SK-N-SH treated with all-trans-retinoic acid at 6 μM for 48 hours (cell line): ENCODE results near the gene FNIP2.

Experiments used
- BACH2 ChIP-seq: fragments of 250-450 bp; sonication (Bioruptor Pico); IDR thresholded peaks from 2 replicates; pipeline ENCODE4 v1.9.0; 2021; ENCODE audit warnings: mild to moderate bottlenecking, borderline replicate concordance
- GLIS3 ChIP-seq: fragments of 250-450 bp; sonication (Bioruptor Pico); IDR thresholded peaks from 2 replicates; pipeline ENCODE4 v1.5.0; 2020; ENCODE audit warnings: mild to moderate bottlenecking, moderate library complexity
- ISL1 ChIP-seq: fragments of 250-450 bp; sonication (Bioruptor Pico); IDR thresholded peaks from 2 replicates; pipeline ENCODE4 v2.1.2; 2022; ENCODE audit warnings: mild to moderate bottlenecking, moderate library complexity
- OSR1 ChIP-seq: fragments of 250-450 bp; sonication (Bioruptor Pico); IDR thresholded peaks from 2 replicates; pipeline ENCODE4 v1.8.0; 2022; ENCODE audit warnings: moderate library complexity, mild to moderate bottlenecking, inconsistent platforms
- PPARA ChIP-seq: fragments of 250-450 bp; sonication (Bioruptor Pico); IDR thresholded peaks from 2 replicates; pipeline ENCODE4 v1.5.0; 2020; ENCODE audit warnings: mild to moderate bottlenecking, borderline replicate concordance
- TSHZ2 ChIP-seq: fragments of 250-450 bp; sonication (Bioruptor Pico); IDR thresholded peaks from 2 replicates; pipeline ENCODE4 v1.5.0; 2020; ENCODE audit warnings: mild to moderate bottlenecking, moderate library complexity

- TF ChIP-seq PPARA: no peak
- no peak for TF ChIP-seq GLIS3 (CRISPR knock-in tag)
- TF ChIP-seq TSHZ2: no peak
- no peak for TF ChIP-seq BACH2
- TF ChIP-seq ISL1 (CRISPR knock-in tag): no peak
- TF ChIP-seq OSR1: no peak
These were observed 136.0 kb downstream of the FNIP2 start for GRCh38 chr4:158904815-158905214.
